Loucy (cell line): ENCODE measurements around the gene APBB2.
A peak's percentile ranks its signal among the peaks of the same experiment; 100 is the strongest.

Experiments used
- H2AFZ ChIP-seq: fragments of 200-600 bp; sonication (generic); 2 replicates; pipeline ENCODE4 v1.6.0; 2016; ENCODE audit warnings: antibody characterized with exemption, mild to moderate bottlenecking, low read length, moderate library complexity
- H3F3A ChIP-seq: fragments of 200-600 bp; 2 replicates; pipeline ENCODE4 v1.6.0; 2016; ENCODE audit warnings: antibody characterized with exemption, low read depth, mild to moderate bottlenecking
- H3K27me3 ChIP-seq: fragments of 200-600 bp; sonication (generic); 2 replicates; pipeline ENCODE4 v1.6.1; 2014; ENCODE audit warnings: low read length, mild to moderate bottlenecking; ENCODE audit not compliant: insufficient read depth, poor library complexity, severe bottlenecking
- H3K36me3 ChIP-seq: fragments of 200-600 bp; sonication (generic); 2 replicates; pipeline ENCODE4 v1.6.1; 2016; ENCODE audit warnings: low read length; ENCODE audit not compliant: insufficient read depth
- H3K4me1 ChIP-seq: fragments of 200-600 bp; sonication (generic); 2 replicates; pipeline ENCODE4 v1.5.1; 2014; ENCODE audit warnings: low read length, mild to moderate bottlenecking; ENCODE audit not compliant: insufficient read depth, poor library complexity, severe bottlenecking
- H3K4me2 ChIP-seq: fragments of 200-600 bp; sonication (generic); 2 replicates; pipeline ENCODE4 v1.6.0; 2014; ENCODE audit warnings: antibody characterized with exemption, low read length, low read depth, mild to moderate bottlenecking; ENCODE audit not compliant: poor library complexity, severe bottlenecking
- H3K4me3 ChIP-seq: fragments of 200-600 bp; sonication (generic); 2 replicates; pipeline ENCODE4 v1.5.1; 2014; ENCODE audit warnings: low read length, mild to moderate bottlenecking, mixed read lengths; ENCODE audit not compliant: poor library complexity, severe bottlenecking
- H3K79me2 ChIP-seq: fragments of 200-600 bp; sonication (generic); 2 replicates; pipeline ENCODE4 v1.6.1; 2014; ENCODE audit warnings: low read length; ENCODE audit not compliant: insufficient read depth
- H3K9ac ChIP-seq: fragments of 200-600 bp; sonication (generic); 2 replicates; pipeline ENCODE4 v1.6.0; 2014; ENCODE audit warnings: mild to moderate bottlenecking, low read depth, low read length, moderate library complexity; ENCODE audit not compliant: poor library complexity, severe bottlenecking
- H3K9me2 ChIP-seq: fragments of 200-600 bp; sonication (generic); replicated peaks from 2 replicates; pipeline ENCODE4 v1.6.1; 2016; ENCODE audit warnings: low read depth, low read length, mixed read lengths
- H3K9me3 ChIP-seq: fragments of 200-600 bp; sonication (generic); 2 replicates; pipeline ENCODE4 v1.6.1; 2014; ENCODE audit warnings: mild to moderate bottlenecking, antibody characterized with exemption, low read length, low read depth; ENCODE audit not compliant: insufficient read depth
- H4K20me1 ChIP-seq: fragments of 200-600 bp; sonication (generic); 2 replicates; pipeline ENCODE4 v1.6.0; 2014; ENCODE audit warnings: antibody characterized with exemption, low read length, mild to moderate bottlenecking; ENCODE audit not compliant: insufficient read depth, poor library complexity, severe bottlenecking
- CTCF ChIP-seq: fragments of 200-600 bp; sonication (generic); conservative IDR thresholded peaks from 2 replicates; pipeline ENCODE4 v1.5.1; 2014; ENCODE audit warnings: mild to moderate bottlenecking, antibody characterized with exemption, low read length
- EZH2phosphoT487 ChIP-seq: fragments of 200-600 bp; IDR thresholded peaks from 2 replicates; pipeline ENCODE4 v1.6.1; 2018; ENCODE audit warnings: antibody characterized with exemption, mild to moderate bottlenecking, moderate library complexity, borderline replicate concordance

Gene APBB2

GRCh38 chr4:40927074-40927473 is 287.3 kb downstream of the APBB2 start:
- H2AFZ ChIP-seq, result no peak overlapping the region
- no peaks in the 10 kb centered on the region for H3F3A ChIP-seq
- H4K20me1 ChIP-seq, result no peaks in the 10 kb centered on the region
- no peaks in the 10 kb centered on the region for H3K4me1 ChIP-seq
- no peak for TF ChIP-seq EZH2phosphoT487
- TF ChIP-seq CTCF, result no peak
- H3K79me2 ChIP-seq, result no peaks in the 10 kb centered on the region
- no peaks in the 10 kb centered on the region for H3K9me3 ChIP-seq
- H3K36me3 ChIP-seq, result no peaks in the 10 kb centered on the region
- H3K9me2 ChIP-seq, result no peaks in the 10 kb centered on the region
- H3K4me2 ChIP-seq, result no peak overlapping the region
- H3K9ac ChIP-seq, result no peak overlapping the region
- H3K27me3 ChIP-seq, result no peaks in the 10 kb centered on the region
- H3K4me3 ChIP-seq, result no peak overlapping the region

- Histone ChIP-seq H3K9ac (no peak overlapping the region), H3K9me2 (no peaks in the 10 kb centered on the region), H3F3A (no peaks in the 10 kb centered on the region), H2AFZ (peak overlapping the region; percentile 100), H4K20me1 (no peaks in the 10 kb centered on the region), H3K4me3 (no peak overlapping the region), H3K36me3 (no peaks in the 10 kb centered on the region), H3K4me1 (no peaks in the 10 kb centered on the region), H3K79me2 (no peaks in the 10 kb centered on the region), H3K4me2 (no peak overlapping the region), H3K9me3 (no peaks in the 10 kb centered on the region), H3K27me3 (peaks cover 9% of the 10 kb centered on the region)
- TF ChIP-seq EZH2phosphoT487 (no peak), CTCF (no peak; the same call in 1 of the 2 replicates)
These were observed 289.6 kb downstream of the APBB2 start for GRCh38 chr4:40924793-40925117.

- Histone ChIP-seq H3F3A (no peaks in the 10 kb centered on the region), H3K36me3 (no peaks in the 10 kb centered on the region), H3K4me2 (peak overlapping the region; percentile 48), H3K4me3 (no peak overlapping the region), H3K27me3 (peaks cover 9% of the 10 kb centered on the region), H2AFZ (peak overlapping the region; percentile 100), H3K9ac (no peak overlapping the region), H3K9me3 (no peaks in the 10 kb centered on the region), H3K9me2 (no peaks in the 10 kb centered on the region), H3K79me2 (no peaks in the 10 kb centered on the region), H3K4me1 (no peaks in the 10 kb centered on the region), H4K20me1 (no peaks in the 10 kb centered on the region)
- TF ChIP-seq CTCF, result peak; percentile 95
- no peak for TF ChIP-seq EZH2phosphoT487
These were observed 290.1 kb downstream of the APBB2 start for GRCh38 chr4:40924096-40924792.
